A673 (cell line): Measurements from ENCODE around the gene C21orf91. TPM values are rescaled to one million over a fixed set of nuclear protein-coding genes. Genes with fewer than 3 reads are reported as not detected.

Source experiments
- BruUV-seq: library from RNA; stranded (reverse); fragments of 400-500 nt; replicated peaks from 2 replicates; lab custom pipeline; 2021; lab: Mats Ljungman, UMichigan
- CTCF ChIA-PET: fragments of 300-600 bp; sonication (Branson Sonifier 250); formaldehyde crosslinking; loops from one replicate; lab custom pipeline; 2022; ENCODE audit warnings: antibody characterized with exemption; lab: Charles Lee
- POLR2A ChIA-PET: fragments of 300-600 bp; sonication (Branson Sonifier 250); formaldehyde crosslinking; loops from one replicate; lab custom pipeline; 2022; ENCODE audit warnings: antibody characterized with exemption; ENCODE audit not compliant: low non-redundant PET; lab: Charles Lee
- DNase-seq: peaks from one replicate; pipeline ENCODE4 v3.0.0-alpha.2; 2015; ENCODE audit warnings: low spot score
- H3K27ac ChIP-seq: fragments of 200-600 bp; sonication (generic); 2 replicates; pipeline ENCODE4 v1.5.1; 2016; ENCODE audit warnings: mixed run types, low read depth, mild to moderate bottlenecking, mixed read lengths, antibody characterized with exemption, low read length; ENCODE audit not compliant: poor library complexity, severe bottlenecking
- H3K27me3 ChIP-seq: fragments of 200-600 bp; sonication (generic); replicated peaks from 2 replicates; pipeline ENCODE4 v1.6.1; 2017; ENCODE audit warnings: mixed run types, low read depth, mild to moderate bottlenecking, mixed read lengths, antibody characterized with exemption, low read length; ENCODE audit not compliant: insufficient read depth, poor library complexity
- H3K36me3 ChIP-seq: fragments of 200-600 bp; sonication (generic); 2 replicates; pipeline ENCODE4 v1.6.1; 2016; ENCODE audit warnings: mixed run types, mild to moderate bottlenecking, mixed read lengths, antibody characterized with exemption, low read length; ENCODE audit not compliant: insufficient read depth, poor library complexity, severe bottlenecking
- H3K4me1 ChIP-seq: fragments of 200-600 bp; sonication (generic); 2 replicates; pipeline ENCODE4 v1.6.1; 2017; ENCODE audit warnings: mixed run types, mild to moderate bottlenecking, mixed read lengths, antibody characterized with exemption, low read length; ENCODE audit not compliant: insufficient read depth, poor library complexity, severe bottlenecking
- H3K4me3 ChIP-seq: fragments of 200-600 bp; sonication (generic); 2 replicates; pipeline ENCODE4 v1.5.1; 2016; ENCODE audit warnings: low read depth, mixed run types, mild to moderate bottlenecking, mixed read lengths, low read length; ENCODE audit not compliant: poor library complexity, severe bottlenecking
- H3K9me3 ChIP-seq: fragments of 200-600 bp; sonication (generic); 2 replicates; pipeline ENCODE4 v1.6.1; 2016; ENCODE audit warnings: mixed run types, low read depth, mild to moderate bottlenecking, mixed read lengths, antibody characterized with exemption, low read length; ENCODE audit not compliant: poor library complexity, severe bottlenecking
- CTCF ChIP-seq: fragments of 300-800, 200-600 bp; sonication (generic); conservative IDR thresholded peaks from 2 replicates; pipeline ENCODE4 v1.5.1; 2017; ENCODE audit warnings: low read depth, mild to moderate bottlenecking, antibody characterized with exemption, low read length, moderate library complexity, mixed read lengths
- EZH2 ChIP-seq: fragments of 200-600 bp; sonication (generic); IDR thresholded peaks from 2 replicates; pipeline ENCODE4 v1.6.1; 2017; ENCODE audit warnings: borderline replicate concordance, low read depth, mild to moderate bottlenecking, mixed read lengths, antibody characterized with exemption, low read length; ENCODE audit not compliant: poor library complexity, severe bottlenecking
- intact Hi-C: fragments of 100-400 bp; cut with micrococcal nuclease; formaldehyde crosslinking; loops from one replicate; pipeline ENCODE4 v1.10.0; 2022; ENCODE audit not compliant: unreplicated experiment
- total RNA-seq: library from RNA; stranded (reverse); gene quantifications from 2 replicates; pipeline ENCODE4 v1.2.3, GENCODE V29; 2021

Gene C21orf91
- total RNA-seq, 1 experiment from 2014 or later = 23.5 TPM

GRCh38 chr21:17765207-17765606 lies 53.9 kb downstream of the C21orf91 start:
- Histone ChIP-seq H3K27me3 (no peaks in the 10 kb centered on the region), H3K27ac (no peak overlapping the region), H3K4me3 (no peak overlapping the region), H3K4me1 (no peaks in the 10 kb centered on the region), H3K36me3 (no peaks in the 10 kb centered on the region), H3K9me3 (no peaks in the 10 kb centered on the region)
- ChIA-PET CTCF (no interaction called here), POLR2A (no interaction called here)
- TF ChIP-seq EZH2 = no peak
- no peak for TF ChIP-seq CTCF
- no TSS peak for BruUV-seq
- no peak for DNase-seq
- intact Hi-C loops = no loop called here

GRCh38 chr21:17763288-17764037 lies 55.7 kb downstream of the C21orf91 start:
- TF ChIP-seq EZH2 (no peak), CTCF (no peak)
- CTCF ChIA-PET = no interaction called here
- H3K36me3 ChIP-seq = no peaks in the 10 kb centered on the region
- intact Hi-C loops = no loop called here
- POLR2A ChIA-PET = no interaction called here
- H3K4me3 ChIP-seq = no peak overlapping the region
- BruUV-seq = no TSS peak
- no peaks in the 10 kb centered on the region for H3K4me1 ChIP-seq
- no peak for DNase-seq
- no peak overlapping the region for H3K27ac ChIP-seq
- no peaks in the 10 kb centered on the region for H3K27me3 ChIP-seq
- H3K9me3 ChIP-seq = no peaks in the 10 kb centered on the region

GRCh38 chr21:17759511-17760178 lies 59.5 kb downstream of the C21orf91 start:
- ChIA-PET POLR2A (no interaction called here), CTCF (no interaction called here)
- H3K4me3 ChIP-seq = no peak overlapping the region
- no peaks in the 10 kb centered on the region for H3K4me1 ChIP-seq
- H3K27ac ChIP-seq = no peak overlapping the region
- H3K27me3 ChIP-seq = no peaks in the 10 kb centered on the region
- TF ChIP-seq EZH2 (no peak), CTCF (no peak)
- intact Hi-C loops = no loop called here
- no TSS peak for BruUV-seq
- no peaks in the 10 kb centered on the region for H3K36me3 ChIP-seq
- H3K9me3 ChIP-seq = no peaks in the 10 kb centered on the region
- DNase-seq = no peak
